GM18526 (cell line): ENCODE results near the gene TEP1.

ENCODE experiments used
- POLR2A ChIP-seq: IDR thresholded peaks from 3 replicates; pipeline ENCODE4 v1.6.1; 2011; ENCODE audit not compliant: insufficient read length; ENCODE audit errors: extremely low read depth

The TEP1 gene

DNA sequence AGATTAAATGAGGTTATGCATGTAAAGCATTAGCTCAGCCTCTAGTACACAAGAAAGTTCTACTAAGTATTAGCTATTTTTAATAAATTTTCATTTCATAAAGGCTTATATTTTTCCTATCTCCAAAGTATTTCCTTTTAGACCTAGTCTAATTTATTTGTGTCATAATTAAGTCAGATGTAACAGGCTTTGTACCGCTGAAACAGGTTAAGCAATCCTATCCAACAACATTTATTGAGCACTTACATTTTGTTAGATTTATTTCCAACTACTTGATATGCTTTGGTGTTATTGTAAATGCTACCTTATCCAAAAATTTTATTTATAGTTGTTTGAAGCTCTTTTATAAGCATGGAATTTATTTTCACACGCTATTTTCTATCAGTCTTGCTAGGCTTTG lies 71.7 kb downstream of the TEP1 start:
- TF ChIP-seq POLR2A, result no peak

DNA sequence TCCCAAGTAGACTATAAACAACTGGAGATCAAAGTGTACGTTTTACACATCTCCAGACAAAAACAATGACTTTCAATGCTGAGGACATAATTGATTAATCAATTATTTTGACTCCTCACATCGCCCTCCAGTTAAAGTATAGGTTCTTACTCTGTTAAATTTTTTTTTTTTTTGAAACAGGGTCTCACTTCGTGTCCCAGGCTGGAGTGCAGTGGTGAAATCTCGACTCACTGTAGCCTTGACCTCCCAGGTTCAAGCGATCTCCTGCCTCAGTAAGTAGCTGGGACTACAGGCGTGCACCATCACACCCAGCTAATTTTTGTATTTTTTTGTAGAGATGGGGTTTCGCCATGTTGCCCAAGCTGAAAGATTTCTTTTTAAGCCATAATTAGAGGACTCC lies 79.3 kb downstream of the TEP1 start:
- no peak for TF ChIP-seq POLR2A

DNA sequence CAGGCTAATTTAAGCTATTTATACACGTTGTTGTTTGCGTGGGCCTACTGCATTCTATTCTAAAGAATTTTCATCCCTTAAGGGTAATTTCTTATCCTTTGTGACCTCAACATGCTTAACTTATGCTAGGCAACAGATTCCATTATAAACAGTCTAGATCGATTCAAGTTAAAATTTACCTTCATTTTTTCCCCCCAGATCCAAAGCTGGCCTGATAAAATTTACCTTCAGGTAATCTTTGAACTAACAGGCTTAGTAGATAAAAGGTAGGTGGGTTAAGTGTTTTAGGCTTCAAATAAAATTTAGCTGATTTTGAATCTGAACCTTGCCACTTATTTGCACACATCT lies 79.8 kb downstream of the TEP1 start:
- TF ChIP-seq POLR2A, result no peak

DNA sequence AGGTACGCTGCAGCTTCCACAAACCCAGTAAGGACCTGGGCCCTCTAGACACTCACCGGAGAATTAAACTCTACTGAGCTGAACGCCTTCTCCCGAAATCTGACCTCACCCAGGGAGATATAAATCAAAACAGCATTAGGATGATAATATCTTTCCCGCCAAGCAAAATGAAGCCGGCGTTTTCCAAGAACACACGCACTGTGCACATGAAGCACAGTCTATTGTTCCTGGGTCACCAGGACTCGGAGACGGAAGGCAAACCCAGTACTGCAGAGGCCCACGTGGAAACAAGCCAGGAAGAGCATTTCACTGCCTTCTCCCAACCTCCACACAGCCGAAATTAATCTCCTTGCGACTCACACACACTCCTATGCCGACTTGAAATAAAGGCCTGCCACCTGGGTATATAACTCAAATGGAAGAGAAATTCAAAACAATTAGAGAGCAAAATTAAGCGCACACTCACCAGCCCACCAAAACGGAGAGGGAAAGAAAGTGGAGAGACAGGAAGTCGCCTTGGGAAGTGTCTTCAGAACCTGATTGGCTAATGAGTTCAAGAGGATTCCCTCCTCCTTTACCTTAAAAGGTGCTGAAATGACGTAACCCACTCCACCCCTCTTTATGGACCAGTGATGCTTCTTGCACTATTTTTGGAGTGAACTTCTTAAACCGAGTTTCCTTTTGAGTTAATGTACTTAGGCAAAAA lies 80.4 kb downstream of the TEP1 start, which contains the start of gene CCNB1IP1:
CCNB1IP1 (minus strand) TSS at position 492 of the 706 bp plus-strand sequence. CDS start 16,756 bp downstream, outside the sequence.
- peak; percentile 42 for TF ChIP-seq POLR2A

DNA sequence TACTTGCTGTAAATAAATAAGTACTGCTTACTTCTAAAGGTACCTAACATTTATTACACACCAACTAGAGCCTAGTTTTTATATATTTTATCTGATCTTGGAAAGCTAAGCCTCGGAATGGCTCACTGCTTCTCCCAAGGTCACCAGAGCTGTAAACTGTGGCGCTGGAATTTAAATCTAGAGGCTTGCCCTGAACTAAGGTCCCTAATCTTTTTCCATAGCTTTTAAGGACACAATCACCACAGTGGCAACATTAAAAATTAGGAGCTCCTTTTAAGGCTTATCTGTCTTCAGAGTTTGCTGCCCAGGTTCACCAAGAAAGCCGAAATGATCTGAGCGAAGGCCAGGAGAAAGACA lies 80.9 kb downstream of the TEP1 start:
- TF ChIP-seq POLR2A, result no peak

DNA sequence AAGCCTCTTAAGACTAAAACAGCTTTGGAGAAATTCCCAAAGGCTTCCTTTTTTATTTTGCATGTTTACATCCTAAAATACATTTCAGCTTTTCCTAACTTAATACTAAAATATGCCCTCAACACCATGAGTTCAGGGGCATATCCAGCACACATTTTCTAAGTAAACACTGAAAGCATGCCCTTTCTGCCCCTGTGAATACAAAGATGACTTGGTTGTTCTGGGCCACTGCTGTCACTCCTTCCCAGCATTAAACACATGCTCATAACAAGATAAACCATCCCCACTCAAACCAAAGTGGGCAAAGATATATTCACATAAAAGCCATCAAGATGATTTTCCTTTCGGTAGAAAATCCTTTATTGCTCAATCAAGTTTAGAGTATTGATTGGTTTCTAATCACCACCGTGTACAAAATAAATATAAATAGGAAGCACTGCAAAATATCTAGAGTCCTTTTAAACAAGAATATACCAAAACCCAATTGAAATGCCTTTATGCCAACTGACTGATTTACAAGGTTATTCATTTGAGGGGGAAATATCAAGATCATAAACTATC lies 82.2 kb downstream of the TEP1 start:
- no peak for TF ChIP-seq POLR2A

DNA sequence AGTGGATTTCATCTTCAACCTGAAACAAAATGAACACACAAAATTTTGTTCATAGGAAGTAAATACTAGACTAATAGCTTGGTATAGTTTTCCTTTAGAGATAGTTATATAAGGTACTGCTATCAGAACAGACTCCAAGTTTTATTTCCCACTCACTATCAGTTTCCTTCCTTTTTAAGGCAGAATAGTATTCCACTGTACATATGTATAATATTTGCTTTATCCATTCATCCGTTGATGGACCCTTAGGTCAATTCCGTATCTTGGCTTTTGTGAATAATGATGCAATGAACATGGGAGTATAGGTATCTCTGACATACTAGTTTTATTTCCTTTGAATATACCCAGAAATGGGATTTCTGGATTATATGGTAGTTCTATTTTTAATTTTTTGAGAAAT lies 83.9 kb downstream of the TEP1 start:
- TF ChIP-seq POLR2A, result no peak

DNA sequence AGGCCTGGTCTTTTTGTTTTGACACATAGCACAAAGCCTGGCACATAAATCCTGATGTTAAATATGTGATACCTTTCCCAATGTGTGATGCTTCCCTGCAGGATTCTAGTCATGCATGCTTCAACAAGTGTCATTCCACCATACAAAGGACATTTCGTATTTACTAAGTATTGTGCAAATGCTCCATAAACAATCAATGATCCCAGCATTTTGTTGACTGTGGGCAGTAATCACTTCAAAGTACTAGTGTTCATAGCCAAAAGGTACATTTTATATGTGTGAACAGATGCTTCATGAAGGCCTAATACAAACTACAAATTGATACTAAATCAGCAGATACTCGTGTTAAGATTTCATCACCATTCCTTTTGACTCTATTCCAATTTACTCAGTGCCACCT lies 84.6 kb downstream of the TEP1 start:
- TF ChIP-seq POLR2A, result no peak

DNA sequence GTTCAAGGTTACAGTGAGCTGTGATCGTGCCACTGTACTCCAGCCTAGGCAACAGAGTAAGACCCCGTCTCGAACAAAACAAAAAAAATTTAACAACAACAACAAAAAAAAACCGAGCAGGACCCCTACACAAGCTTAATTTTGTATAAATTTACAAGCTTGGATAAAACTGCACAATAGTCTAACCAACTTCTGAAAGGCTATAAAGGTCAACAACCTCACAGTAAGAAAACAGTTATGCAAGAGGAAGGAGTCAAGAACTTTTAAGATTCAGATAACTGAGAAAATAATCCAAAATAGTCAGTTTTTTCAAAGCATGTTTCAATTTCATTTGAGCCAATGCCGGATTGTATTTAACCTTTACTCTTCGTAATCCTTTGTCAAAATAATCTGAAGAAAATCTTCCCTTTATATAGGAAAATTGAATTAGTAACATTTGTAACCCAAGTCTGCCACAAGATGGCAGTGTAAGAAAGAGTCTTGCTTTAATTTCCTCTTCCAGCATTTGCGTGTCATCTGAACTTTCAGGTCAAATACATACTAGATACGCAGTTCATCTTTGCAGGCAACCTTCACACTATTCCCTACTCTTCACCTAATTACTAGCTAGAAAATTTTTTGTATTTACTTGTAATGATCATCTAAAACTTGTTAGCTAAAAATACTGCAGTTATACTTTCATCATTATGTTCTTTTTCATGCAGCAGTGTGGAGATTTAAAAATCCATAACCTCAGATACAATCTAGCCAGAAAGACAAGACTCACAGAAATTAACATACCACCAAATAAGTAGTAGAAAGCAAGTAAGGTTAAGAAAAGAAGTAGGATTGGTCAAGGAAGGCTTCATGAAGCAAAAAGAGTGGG lies 86.1 kb downstream of the TEP1 start:
- TF ChIP-seq POLR2A, result no peak

DNA sequence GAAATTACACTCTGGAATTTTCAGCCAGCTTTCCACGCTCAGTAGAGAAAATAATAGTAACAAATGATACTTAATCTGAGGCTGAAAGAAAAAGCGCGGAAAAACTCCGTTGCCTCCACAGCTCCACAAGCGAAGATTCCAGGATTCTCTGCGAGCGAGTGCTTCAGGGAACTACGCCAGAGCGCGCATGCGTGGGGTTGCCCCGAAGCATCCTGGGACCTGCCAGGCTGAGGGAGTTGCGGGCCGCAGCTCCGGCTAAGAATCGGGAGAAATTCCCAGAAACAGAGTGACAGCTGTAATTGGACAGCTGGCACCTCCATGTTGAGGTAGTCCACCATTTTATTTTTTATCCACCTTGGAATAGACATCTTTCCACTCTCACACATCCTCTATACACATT lies 95.6 kb downstream of the TEP1 start:
- TF ChIP-seq POLR2A, result no peak
